ENCODE results near the gene HAUS7.

Gene HAUS7

GRCh38 chrX:153398275-153398960, 72.0 kb downstream of the HAUS7 start:
- FAIRE-seq (no peak), DNase-seq (ENCODE audit: extremely low spot score, insufficient read length, low read depth) (no peak)
